GM12872 (cell line): Measurements from ENCODE around the gene ITPK1.

Source experiments
- CTCF ChIP-seq: IDR thresholded peaks from 3 replicates; pipeline ENCODE4 v1.5.1; 2011; ENCODE audit warnings: low read depth, mild to moderate bottlenecking, low read length, moderate library complexity; ENCODE audit not compliant: insufficient read depth

Gene ITPK1

DNA sequence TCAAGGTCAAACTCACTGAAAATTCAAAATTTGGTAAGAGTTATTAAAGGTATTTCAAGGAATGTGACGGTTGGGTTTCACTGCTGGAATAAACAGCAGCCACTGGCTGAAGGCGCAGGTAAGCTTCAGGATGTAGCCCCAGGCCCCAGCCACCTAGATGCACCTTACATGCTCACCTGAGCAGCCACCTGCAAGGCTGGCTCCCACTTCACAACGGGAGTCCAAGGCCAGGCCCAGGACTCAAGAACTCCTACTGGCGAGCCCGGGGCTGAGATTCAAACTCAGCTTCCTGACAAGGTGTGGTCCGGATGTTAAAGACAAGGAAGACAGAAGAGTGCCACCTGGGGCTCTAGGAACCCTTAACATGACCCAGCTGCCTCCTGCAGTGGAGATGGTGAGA is 78.4 kb downstream of the ITPK1 start:
- no peak for TF ChIP-seq CTCF

- TF ChIP-seq CTCF: no peak
Observed at GRCh38 chr14:93036652-93037345, 78.9 kb downstream of the ITPK1 start.

GRCh38 chr14:93035917-93036651 is 79.6 kb downstream of the ITPK1 start:
- TF ChIP-seq CTCF: no peak

DNA sequence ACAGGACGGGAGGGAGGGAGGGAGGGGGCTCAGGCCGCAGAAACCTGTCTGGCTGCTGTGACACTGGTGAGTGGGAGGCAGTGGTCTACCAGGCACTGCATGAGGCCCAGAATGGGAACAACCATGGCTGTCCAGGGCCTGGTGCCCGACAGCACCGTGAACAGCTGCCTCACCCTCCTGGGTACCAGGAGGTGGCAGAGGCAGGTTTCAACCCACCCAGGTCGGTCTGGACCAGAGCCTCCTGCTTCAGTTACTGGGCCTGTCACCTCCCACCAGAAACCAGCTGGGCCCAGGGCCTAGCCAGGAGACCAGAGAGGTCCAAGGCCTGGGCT is 80.2 kb downstream of the ITPK1 start:
- TF ChIP-seq CTCF: no peak

DNA sequence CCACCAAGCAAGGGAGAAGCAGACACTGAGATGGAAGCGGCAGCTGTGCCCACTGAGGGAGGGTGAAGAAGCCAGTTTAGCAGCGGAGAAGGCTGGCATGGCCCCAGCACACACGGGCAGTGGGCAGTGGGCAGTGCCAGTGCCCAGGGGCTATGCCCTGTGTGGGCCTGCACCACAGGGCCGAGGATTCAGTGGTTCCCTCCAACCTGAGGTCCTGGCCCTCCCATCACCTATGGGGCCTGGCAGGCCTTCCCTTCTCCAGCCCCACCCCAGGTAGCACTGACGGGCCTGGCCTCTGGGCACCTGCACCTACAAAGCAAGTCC is 81.1 kb downstream of the ITPK1 start:
- no peak for TF ChIP-seq CTCF

- TF ChIP-seq CTCF: peak; percentile 78
Observed at GRCh38 chr14:93033983-93034670, 81.6 kb downstream of the ITPK1 start.

DNA sequence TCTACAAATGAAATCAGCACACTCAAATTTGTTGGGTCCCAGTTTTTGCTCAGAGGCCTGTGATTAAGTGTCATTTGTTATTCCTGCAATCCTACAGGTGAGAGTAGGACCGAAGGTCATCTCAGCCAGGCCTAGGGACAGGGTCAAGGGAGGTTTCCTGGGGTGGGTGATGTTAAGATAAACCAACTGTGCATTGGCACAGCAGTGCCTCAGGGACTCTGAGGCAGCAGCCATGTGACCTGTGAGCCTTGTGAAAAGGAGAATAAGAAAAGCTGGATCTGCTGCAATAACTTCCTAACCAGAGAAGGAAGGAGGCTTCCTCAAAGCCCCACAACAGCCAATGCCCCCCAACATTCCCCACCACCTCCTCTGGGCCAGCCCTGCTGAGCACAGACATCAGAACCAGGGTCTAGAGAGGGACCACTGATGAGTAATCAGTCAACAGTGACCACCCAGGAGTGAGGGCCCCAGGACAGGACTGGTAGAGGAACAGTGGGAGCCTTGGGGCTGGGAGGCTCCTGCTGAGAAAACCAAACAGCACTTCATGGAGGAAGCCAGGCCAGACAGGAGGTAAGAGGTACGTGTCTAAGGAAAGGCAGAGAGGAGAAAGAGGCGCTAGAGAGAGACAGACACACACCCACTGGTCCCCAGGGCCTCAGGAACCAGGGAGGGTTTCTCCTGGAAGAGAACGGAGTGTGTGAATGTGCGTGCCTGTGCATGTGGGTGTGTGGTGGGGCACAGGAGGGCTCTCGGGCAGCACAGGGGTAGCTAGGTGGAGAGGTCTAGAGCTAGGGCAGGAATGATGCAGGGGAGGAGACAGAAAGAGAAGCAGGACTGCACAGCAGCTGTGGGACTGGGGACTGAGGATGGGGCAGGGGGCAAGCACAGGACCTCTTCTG is 82.4 kb downstream of the ITPK1 start:
- TF ChIP-seq CTCF: no peak
